HG02943 (cell line): ENCODE results near the gene CCDC88B.

ENCODE experiments used
- ATAC-seq: cut with Tn5 transposase; IDR thresholded peaks from one replicate; pipeline ENCODE4 v1.9.1; 2021; ENCODE audit warnings: mild to moderate bottlenecking, low read depth, moderate library complexity; ENCODE audit not compliant: unreplicated experiment

Gene CCDC88B

DNA sequence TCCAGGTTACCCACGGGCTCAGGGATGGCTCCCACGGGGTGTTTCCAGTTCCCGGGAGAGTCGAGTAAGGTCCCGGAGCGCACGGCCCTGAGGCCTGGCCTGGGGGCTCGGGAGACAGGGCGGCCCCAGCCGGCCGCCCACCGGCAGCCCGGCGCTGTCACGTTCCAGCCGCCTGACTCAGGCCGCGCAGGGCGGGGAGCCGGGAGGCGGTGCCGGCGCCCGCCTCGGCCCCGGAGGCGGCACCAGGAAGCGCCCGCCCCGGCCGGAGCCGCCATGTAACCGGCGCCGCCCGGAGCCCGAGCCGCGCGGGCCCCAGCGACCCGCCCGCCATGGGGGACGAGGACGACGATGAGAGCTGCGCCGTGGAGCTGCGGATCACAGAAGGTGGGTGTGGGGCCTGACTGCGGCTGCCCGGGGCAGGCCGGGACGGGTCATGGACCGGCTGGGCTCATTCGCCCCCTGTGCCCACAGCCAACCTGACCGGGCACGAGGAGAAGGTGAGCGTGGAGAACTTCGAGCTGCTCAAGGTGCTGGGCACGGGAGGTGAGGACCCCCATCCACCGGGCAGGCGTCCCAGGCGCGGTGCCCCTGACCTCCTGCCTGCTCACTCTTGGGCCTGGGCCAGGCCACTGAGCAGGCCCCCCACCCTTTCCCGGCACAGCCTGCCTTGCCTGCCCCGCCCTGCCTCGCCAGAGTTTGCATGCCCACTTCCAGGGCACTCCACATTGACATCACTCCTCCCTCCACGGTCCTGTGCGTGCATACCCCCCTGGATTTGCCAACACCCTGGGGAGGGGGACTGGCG lies 19.1 kb downstream of the CCDC88B start, which contains the start of gene RPS6KA4:
TSS of gene RPS6KA4 (plus strand) at position 256 of the 805 bp plus-strand sequence. CDS start at position 330, 74 bp downstream.
- no peak for ATAC-seq

DNA sequence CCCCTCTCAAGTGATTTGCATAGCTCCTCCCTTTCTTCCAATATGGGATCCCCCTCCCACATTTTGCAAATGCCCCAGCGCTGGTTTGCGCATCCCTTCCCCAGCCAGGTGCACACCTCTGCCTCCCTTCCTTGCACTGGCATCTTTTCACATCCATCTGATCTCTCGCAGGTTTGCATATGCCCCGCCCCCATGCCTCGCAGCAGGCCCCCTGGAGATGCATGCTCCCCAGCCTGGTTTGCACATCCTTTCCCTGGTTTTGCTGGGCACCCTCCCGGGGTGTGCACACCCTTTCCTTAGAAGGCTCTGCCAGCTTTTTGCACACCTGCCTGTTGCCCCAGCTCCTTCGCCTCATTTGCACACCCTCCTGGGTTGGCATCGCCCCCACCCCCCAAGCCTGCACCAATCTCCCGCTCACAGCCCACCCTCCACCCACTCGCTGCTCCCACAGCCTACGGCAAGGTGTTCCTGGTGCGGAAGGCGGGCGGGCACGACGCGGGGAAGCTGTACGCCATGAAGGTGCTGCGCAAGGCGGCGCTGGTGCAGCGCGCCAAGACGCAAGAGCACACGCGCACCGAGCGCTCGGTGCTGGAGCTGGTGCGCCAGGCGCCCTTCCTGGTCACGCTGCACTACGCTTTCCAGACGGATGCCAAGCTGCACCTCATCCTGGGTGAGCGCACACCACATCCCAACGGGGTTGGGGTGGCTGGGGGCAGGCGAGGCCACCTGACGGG lies 19.9 kb downstream of the CCDC88B start:
- ATAC-seq, result no peak

DNA sequence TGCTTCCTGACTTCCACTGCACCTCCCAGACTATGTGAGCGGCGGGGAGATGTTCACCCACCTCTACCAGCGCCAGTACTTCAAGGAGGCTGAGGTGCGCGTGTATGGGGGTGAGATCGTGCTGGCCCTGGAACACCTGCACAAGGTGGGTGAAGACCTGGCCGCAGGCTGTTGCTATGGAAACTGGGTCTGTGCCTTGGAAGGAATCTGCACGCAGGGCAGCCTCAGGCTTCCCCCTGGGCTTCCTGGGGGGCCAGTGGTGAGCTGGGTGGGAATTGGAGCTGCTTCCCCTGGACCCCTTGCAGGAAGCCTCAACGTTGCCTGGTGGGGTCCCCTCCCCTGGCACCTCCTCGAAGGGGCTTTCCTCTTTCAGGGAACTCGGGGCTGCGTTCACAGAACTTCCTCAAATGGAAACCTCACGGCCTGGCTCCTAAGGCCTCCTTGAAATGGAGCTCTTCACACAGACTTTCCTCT lies 20.5 kb downstream of the CCDC88B start:
- no peak for ATAC-seq

DNA sequence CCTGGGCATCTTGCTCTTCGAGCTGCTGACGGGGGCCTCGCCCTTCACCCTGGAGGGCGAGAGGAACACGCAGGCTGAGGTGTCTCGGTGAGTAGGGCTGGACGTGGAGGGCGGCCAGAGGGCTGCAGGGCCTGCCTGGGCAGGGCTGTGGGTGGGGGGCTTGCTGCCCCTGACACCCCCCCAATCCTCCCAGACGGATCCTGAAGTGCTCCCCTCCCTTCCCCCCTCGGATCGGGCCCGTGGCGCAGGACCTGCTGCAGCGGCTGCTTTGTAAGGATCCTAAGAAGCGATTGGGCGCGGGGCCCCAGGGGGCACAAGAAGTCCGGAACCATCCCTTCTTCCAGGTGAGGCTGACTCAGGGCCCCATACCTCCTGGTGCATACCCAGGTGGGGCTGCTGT lies 21.7 kb downstream of the CCDC88B start:
- no peak for ATAC-seq

DNA sequence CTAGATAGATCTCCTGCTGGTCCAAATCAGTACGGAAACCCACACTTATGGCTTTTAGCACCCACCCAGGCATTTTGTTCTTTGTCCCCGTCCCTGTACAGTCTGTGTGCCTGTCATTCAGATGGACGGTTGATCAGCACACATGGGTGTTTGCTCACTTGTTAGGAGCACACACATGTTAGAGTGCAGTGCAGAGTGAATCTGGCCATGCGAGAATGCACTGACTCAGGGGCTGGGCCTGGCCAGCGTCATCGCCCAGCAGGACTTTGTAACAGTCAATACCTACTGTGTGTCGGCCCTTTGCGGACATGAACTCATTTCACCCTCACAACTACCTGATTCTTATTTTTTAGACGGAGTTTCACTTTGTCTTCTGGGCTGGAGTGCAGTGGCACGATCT lies 22.3 kb downstream of the CCDC88B start:
- no peak for ATAC-seq

DNA sequence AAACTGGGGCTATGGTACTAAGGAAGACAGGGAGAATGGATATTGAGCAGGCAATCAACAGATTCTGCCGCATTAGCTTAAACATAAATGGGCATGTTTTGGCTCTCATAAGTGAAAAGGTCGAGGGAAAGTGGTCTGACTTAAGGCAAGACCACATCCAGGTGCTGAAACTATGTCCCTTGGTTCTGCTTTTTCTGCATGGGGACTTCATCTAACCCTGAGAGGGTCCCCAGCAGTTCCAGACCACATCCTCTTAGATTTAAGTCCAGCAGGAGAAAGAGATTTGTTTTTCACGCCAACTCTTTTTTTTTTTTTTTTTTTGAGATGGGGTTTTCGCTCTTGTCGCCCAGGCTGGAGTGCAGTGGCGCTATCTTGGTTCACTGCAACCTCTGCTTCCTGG lies 24.4 kb downstream of the CCDC88B start:
- no peak for ATAC-seq

DNA sequence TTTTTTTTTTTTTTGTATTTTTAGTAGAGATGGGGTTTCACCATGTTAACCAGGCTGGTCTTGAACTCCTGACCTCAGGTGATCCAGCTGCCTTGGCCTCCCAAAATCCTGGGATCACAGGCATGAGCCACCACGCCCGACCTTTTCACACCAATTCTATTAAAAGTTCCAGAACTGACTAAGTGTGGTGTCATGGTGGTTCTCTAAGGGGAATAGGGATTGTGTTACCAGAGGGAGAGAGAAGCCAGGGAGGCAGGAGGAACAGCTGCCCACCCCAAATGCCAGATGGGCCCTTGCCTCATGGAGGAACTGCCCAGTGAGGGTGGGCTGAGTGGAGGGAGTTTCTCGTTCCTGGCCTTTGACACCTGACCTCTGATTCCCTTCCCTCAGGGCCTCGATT lies 24.9 kb downstream of the CCDC88B start:
- ATAC-seq, result no peak

DNA sequence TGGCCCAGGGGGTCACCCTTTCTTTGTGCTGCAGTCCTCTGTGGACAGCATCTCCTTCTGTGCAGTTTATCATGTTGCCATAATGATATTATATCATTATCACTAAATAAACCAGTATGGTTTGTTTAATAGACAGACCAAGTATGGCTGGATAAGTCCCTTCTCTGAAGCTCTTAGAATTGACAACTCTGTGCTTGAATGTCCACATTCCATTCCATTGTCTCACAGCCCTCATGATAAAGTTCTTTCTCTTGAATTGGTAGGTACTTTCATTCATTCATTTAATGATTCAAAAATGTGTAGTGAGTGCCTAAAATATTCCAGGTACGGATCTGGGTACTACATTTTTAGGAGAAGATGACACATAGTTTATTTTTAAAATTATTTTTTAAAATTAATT lies 26.7 kb downstream of the CCDC88B start:
- no peak for ATAC-seq

DNA sequence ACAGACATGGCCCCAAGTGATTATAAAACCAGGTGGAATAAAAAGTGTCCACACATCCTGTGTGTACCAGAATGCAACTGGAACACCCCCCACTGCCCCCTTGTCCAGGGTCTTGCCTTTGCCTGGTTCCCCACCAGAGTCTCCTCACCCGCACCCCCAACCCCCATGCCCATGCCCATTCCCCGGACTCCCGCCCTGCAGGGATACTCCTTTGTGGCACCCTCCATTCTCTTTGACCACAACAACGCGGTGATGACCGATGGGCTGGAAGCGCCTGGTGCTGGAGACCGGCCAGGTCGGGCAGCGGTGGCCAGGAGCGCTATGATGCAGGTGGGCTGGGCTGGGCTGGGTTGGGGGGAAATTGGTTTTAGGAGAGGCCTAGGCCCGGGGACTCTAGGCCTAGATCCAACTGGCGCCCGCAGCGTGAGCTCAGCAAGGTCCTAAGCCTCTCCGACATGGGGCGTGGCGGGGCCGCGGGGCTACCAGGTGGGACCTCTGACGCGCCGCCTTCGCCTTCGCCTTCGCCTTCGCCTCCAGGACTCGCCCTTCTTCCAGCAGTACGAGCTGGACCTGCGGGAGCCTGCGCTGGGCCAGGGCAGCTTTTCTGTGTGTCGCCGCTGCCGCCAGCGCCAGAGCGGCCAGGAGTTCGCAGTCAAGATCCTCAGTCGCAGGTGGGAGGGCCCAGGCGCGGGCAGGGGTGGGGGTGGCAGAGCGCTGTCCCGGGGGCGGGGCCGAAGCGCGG lies 28.1 kb downstream of the CCDC88B start:
- ATAC-seq, result no peak

DNA sequence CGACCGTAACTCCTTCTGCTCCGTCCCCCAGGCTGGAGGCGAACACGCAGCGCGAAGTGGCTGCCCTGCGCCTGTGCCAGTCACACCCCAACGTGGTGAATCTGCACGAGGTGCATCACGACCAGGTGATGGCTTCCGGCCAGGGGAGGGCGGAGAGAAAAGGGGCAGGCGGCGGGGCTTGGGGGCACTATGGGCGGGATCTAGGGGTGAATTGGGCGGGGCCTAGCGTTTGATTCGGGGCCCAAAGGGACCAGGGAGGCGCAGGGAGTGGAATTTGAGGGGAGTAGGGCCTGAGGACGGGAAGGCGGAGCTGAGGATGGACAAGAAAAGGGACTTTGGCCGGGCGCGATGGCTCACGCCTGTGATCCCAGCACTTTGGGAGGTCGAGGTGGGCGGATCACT lies 28.7 kb downstream of the CCDC88B start:
- no peak for ATAC-seq

DNA sequence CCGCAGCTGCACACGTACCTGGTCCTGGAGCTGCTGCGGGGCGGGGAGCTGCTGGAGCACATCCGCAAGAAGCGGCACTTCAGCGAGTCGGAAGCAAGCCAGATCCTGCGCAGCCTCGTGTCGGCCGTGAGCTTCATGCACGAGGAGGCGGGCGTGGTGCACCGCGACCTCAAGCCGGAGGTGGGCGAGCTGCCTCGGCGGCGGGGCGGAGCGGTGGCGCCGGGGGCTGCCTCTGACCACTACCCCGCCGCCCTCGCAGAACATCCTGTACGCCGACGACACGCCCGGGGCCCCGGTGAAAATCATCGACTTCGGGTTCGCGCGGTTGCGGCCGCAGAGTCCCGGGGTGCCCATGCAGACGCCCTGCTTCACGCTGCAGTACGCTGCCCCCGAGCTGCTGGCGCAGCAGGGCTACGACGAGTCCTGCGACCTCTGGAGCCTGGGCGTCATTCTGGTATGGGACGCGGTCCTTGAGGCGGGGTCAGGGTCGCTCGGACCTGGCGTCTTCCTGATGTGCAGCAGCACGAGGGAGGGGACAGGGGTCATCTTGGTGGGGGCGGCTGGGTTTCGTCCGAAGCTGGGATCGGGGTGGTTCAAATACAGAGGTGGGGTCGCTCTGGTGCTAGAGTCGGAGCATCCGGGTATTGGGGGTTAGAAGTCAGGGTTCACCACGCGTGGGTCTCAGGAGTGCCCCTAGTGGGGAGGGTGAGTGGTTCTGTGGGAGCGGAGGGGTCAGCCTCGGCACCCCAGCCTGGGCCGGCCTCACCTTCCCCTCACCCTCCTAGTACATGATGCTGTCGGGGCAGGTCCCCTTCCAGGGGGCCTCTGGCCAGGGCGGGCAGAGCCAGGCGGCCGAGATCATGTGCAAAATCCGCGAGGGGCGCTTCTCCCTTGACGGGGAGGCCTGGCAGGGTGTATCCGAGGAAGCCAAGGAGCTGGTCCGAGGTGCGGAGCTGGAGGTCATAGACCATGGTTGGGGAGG lies 29.7 kb downstream of the CCDC88B start:
- no peak for ATAC-seq

DNA sequence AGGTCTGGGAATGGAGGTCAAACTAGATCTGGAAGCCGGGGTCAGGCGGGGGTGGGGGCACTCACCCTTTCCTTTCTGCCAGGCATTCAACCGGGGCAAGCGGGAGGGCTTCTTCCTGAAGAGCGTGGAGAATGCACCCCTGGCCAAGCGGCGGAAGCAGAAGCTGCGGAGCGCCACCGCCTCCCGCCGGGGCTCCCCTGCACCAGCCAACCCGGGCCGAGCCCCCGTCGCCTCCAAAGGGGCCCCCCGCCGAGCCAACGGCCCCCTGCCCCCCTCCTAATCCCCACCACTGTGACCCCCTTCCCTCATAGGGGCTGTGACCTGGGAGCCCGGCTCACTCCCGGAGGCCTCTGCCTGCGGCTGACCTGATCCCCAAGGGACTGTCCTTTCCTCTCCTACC lies 31.2 kb downstream of the CCDC88B start:
- ATAC-seq, result no peak

DNA sequence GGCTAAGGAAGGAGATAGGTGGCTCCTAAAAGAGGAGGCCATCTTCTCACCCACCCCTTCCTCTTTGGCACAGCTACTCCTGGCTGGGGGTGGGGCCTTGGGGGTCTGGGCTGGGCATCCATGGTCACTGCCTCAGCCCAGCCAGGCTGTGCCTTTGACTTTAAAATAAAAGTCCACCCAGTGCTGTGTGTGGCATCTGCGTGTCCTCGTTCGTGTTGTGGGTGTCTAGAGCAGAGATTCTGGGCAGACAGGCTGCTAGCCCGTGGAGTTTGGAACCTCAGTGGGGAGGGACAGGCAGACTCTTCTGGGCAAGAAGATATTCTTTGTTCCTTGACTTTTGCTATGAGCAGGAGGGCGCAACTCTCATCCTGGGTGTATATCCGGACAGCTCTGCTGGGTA lies 32.0 kb downstream of the CCDC88B start:
- ATAC-seq, result no peak

DNA sequence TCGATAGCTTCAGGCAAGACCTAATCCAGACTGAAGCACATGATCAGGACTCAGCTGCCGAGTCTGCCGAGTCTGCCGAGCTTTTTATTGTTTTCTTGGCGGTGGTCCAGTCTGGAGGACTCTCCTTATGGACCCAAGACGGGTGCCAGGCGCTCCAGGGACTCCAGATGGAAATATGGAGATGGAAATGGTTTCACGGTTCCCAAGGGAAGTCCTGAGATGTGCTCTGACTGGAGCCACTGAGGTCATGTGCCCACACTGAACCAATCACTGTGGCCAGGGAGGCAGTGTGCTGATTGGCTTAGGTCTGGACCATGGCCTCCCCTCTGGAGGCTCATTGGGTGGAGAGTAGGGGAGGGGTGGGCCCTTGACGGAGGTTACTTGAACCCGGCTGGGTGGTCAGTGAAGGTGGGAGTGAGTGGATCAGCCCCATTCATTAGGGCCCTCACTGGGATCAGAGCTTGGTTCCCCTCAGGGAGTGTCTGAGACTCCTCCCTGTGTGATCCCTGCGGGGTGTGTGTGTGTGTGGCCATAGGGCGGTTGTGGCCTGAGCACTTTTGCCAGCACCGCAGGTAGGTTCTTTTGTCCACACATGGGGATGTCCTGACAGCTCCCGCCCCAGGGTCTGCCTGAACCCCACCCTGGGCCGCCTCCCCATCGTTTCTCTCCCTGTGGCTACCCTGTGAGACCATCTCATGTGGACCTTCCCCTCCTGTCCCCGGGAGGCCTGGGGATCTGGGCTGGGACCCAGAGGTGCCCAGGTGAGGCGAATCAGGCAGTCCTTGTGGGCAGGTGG lies 33.0 kb downstream of the CCDC88B start:
- no peak for ATAC-seq

DNA sequence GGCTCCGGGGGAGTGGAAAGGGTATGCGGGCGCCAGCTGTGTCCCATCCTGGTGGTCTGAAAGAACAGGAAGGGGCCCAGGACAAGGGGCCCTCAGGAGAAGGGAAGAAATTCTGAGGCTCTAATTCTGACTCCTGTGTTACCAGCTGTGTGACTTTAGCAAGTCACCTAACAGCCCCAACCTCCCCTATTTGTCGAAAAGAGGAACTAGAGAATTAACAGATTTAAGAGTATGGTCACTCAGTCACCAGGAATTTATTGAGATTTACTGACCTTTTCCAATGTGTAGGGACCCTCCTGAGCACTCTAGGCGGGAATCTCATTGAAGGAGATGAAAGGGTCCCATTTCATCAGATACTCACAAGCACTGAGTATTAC lies 33.6 kb downstream of the CCDC88B start:
- ATAC-seq, result no peak

DNA sequence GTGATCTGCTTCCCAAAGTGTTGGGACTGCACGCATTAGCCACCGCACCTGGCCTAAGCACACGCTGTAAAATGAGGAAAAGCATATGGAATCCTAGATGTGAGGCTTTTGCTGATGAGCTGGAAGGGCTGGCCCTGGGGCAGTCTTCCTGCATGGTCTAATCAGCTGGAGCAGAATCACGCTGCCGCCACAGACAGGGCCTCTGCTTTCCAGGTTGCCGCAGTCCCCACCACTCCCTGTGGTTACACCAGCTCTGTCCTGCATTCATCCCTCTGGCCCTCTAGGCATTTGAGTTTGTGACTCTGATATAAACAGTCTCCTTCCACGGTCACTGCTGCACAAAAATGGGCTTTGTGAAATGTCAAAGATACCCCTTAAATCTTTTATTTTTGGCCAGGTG lies 36.1 kb downstream of the CCDC88B start:
- ATAC-seq, result no peak

DNA sequence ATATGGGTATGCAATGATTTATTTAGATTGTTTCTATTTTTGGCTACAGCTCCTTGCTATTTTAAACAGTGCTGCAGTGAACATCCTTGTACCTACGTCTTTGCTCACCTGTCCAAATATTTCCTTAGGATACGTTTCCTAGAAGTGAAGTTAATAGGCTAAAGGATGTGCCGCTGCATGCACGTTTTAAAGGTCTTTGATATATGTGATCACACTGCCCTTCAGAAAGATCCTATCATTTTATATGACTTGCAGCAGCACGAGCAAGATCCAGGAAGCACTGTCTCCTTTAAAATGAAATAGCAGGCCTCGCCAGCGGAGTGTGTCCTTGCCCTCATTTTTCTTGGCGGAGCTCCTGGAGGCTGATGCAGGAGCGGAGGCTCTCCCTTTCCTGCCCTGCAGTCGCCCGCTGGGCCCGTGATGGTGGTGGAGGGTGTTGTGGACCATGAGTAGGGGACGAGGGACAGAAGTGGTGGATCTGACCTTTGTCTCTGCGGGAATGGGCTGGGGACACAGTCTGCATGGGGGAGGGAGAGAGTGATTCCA lies 38.4 kb downstream of the CCDC88B start:
- no peak for ATAC-seq

DNA sequence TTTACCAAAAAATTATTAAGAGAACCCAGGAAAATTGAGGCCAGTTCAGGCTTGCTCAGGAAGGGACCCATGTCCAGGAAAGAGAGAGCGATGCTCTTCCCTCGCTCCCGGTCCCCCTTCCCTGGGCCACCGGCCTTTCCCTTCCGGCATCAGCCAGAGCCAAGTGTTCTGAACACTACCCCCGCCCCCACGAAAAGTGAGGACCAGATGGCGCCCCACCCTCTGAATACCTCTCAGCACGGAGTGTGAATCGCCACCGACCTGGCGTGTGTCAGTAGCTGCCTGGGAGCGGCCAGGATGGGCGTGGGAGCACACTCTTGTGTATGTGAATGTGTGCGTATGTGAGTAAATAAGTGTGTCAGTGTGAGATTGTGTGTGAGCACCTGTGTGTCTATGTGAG lies 39.2 kb downstream of the CCDC88B start:
- ATAC-seq, result no peak
